LoVo (cell line): ENCODE measurements around the gene FARS2.

Experiments used
- DNase-seq: peaks from one replicate; pipeline ENCODE4 v3.0.0-alpha.2; 2016; ENCODE audit warnings: low spot score

FARS2 gene

DNA sequence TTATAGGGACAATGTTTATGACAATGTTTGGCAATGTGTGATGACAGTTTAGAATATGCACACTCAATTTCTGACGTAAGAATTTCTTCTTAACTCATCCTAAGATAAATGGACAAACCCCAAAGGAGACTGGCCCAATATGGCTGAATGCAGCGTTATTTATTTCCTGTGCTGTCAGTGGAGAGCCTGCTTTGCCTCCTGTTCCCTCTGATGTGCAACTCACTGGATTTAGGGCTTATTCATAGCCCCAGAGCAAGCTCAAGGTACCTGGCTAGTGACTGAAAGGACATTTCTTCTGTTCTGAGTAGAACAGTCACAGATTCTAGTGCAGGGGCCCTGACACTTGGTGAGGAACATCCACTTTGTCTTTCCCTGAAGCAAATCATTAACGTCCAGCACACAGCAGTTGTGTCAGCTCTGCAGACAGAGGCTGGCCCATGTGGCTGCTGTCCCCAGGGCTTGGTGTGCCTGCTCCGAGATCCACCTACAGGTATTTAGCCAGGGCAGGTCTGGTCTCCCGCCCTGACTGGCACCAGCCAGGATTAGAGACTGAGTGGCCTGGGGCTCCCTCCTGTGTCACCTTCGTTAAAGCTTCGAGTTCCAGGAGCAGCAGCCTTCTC, 64.8 kb downstream of the FARS2 start:
- DNase-seq, result no peak

DNA sequence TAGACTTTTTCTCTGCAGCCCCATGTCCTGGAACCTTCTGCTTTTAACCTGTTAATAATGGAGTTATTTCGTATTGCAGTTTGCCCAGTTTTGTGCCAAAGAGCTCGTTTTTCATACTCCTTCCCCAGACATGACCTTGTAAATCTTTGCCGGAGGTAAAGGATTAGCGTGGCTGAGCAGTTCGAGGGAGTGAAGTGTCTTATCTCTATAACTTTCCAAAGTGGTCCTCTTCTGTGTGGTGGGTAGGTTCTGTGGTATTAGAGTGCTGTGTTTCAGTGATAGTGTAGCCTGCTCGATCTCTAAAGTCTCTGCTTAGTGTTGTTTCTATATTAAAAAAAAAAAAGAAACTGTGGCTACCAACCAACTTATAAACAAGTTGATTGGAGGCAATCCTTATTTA, 67.5 kb downstream of the FARS2 start:
- DNase-seq, result no peak

DNA sequence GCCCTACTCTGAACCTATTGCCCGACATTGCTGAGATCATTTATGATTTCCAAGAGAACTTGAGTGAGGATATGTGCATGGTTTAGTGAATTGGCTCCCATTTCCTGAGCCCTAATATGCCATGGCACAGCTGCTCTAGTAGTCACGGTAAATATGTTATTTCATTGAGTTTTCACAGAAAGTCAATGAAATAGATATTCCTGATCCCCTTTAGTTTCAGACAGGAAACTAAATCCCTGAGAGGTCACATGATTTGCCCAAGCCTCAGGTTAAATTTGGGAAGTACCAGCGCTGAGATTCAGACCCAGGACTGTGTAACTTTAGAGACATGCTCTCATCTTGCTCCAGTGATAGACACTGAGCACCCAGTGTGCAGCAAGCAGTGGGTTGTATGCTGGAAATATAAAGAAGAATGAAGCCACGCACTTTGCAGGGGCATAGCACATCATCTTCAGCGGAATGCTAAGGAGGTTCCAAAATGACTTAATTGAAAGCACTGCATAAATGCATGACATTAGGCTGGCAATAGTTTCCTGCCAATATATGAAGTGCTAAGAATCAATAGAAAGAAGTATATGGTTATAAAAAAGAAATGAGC, 70.6 kb downstream of the FARS2 start:
- DNase-seq, result no peak

DNA sequence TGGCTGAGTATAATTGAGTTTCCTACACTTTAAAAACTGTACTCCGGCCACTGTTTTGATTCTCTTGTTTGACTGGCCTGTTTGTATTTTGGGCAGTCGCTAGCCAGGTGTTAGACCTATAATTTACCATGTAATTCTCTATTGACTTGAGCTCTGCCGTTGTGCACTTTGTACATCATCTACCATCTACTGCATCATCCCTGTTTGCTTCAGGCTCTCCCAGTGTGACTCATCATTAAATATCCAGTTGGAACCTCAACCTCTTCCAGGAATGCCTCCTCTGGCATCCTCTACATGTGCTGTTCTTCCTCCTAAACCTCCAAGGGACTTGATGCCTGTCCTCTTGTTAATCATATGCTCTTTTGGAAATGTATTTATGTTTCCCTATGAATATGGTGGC, 72.3 kb downstream of the FARS2 start:
- DNase-seq, result no peak

DNA sequence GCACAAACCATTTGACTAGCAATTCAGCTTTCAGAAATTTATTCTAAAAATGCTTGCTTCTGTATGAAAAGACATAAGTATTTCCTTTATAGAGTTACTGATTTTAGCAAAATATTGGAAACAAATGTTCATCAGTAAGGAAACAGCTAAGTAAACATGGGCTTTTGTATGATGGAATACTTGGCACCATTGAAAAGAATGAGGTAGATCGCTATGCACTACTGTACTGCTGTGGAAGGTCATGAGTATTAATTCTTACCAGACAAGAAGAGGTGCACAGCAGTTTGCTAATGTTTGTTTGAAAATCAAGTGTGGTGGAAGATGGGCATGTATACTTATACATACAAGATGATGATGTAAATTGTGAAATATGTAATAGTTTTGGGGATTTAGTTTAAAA, 73.0 kb downstream of the FARS2 start:
- DNase-seq, result no peak

DNA sequence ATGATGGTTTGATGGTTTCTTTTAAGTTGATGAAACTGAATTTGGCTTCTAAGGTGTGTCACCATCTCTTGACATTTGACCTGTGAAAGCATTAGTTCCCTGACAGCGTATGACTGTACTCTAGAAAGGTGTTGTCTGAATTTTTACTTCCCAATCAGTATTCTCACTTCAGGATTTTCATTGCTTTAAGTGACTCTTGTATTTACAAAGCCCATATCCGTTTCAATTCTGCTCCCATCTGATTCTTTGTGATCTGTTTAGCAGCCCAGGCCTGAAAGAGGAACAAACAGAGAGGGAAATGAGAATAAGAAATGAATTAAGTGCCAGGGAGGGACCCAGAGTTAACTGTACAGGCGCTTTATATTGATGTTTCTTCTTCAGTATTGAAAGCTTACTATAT, 73.7 kb downstream of the FARS2 start:
- no peak for DNase-seq

DNA sequence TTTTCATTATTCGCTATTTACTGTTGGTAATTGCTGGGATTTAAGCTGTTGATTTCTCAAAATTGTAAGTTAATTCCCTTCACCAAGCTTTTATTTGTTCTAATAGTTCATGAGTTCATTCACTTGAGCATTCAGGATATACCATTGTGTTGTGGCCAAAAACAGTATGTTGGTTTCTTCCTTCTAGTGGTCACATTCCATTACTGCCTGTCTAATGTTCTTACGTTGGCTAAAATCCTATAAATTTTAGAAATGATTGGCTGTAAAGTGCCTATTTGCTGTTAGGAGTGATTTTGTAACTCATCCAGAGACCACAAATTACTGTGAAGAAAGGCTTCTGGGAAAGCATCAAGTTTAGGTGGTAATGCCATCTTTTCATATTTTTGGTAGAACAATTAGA, 76.3 kb downstream of the FARS2 start:
- no peak for DNase-seq

DNA sequence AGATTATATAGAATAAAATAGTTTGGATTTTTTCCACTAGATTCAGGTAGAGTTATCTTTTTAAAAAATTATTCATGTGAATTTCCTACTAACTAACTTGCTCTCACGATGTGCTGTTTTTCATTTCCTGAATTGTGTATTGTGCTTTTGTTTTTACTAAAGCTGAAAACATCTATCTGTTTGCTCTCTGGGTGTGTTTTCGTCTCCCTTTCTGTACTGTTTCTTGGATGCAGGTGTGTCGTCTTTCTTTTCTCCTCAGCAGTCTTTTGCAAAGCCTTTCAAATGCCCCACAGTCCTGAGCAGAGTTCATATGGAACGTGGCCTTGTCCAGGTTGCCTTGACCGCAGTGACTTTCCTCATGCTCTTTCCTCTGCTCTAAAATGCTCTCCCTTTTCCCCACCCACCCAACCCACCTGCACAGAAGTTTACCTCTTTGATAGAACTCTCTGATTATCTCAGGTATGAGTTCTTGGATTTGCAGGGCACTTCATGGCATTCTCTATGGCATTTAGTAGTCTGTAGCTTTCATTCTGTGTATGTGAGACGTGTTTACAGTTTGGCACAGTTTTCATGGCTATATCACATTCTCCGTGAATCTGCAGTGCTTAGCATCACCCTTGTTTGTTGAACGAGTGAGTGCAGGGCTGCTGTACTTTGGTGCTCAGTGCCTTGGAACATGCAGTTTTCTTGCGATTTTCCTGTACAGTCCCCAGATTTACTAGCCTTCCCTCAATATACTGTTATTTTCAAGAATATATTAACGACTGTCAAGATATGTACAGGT, 77.1 kb downstream of the FARS2 start:
- no peak for DNase-seq

DNA sequence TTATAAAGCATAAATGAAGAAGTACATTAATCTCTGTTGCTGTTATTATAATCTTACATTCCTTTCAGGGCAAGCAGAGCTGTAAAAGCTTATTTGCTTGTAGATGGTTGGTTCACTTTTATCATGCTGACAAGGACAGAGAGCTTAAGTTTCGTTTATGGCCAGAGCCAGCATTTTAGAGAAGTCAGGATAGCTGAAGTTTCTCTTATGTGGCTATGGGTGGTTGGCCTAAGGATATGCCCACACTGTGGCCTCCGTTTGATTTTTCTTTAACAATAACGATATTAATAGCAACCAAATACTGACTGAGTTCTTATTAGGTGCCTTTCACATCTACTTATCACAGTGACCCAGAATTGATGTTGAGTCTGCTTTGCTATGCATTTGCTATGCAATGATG, 78.5 kb downstream of the FARS2 start:
- no peak for DNase-seq

DNA sequence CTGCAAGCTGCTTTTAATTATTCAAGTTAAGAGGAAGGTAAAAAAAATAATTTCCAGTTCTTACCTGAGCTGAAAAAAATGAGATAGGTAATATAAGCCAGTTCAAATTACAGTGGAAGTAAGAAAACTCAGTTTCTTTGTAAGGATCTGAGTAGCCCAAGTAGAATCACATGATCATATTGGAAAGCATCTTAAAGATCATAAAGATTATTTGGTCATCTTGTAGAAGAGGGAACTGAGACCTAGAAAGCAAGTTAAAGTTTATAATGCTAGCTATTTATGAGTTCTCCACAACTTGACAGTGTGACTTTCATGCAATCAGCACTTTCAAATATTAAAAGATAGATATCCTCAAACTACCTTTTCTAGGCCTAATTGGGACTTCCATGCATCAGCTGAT, 80.5 kb downstream of the FARS2 start:
- no peak for DNase-seq

DNA sequence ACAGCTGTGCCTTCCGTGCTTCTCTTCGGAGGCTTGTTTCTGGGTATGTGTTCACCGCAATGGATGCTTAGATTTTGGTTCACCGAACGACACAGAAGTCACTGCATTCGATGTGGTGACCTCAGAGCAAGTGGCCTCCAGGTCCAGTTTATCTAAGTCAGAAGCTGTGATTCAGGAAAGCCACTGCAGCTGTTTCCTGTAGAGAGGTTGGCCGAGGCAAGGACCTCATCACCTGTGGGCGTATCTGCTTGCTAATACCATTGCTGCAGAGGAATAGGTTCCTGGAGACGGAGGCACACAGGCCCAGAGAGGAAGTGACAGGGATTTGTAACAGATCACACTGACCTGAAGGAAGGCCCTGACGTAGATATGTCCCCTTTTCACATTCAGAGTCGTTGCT, 82.7 kb downstream of the FARS2 start:
- DNase-seq, result no peak

DNA sequence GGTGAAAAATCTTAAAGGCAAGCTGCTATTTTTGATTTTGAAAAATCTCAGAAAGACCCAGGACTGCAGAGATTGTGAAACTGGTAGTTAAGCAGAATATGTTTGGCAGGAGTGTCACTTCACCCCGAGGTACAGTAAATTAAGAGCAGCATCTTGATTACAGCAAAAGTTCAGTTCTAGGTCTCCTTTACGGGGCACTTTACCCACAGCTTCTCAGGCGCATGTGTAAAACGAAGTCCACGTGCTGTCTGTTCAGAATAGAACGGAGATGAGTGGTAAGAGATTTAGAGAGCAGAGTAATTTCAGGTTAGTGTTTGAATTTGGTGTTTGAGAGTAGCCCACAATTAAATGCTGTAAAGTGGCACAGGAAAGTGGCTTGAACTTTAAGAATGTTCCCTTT, 84.0 kb downstream of the FARS2 start:
- no peak for DNase-seq

DNA sequence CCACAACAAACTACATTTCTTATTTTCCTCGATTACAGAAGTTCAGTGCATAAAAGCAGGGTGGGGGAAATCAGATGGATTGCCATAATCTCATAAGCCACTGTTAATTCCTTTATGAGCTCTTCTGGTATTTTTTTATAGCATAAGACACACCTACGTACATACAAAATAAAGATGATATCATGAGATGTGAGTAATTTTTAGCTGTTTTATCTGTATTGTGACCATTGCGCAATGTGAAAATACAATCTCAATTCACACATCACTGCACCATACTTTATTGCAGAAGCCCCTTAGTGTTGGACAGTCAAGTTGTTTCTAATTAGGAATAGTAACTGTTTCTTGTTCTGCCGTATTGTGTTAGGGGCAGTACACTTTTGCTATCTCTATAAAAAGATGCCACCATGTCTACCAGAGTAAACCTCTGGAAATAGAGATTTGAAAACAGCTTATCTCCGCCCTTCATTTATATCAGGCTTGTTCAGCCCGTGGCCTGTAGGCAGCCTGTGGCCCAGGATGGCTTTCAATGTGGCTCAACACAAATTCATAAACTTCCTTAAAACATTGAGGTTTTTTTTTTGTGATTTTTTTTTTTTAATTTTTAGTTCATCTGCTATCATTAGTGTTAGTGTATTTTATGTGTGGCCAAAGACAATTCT, 90.4 kb downstream of the FARS2 start:
- DNase-seq, result peak; percentile 34

DNA sequence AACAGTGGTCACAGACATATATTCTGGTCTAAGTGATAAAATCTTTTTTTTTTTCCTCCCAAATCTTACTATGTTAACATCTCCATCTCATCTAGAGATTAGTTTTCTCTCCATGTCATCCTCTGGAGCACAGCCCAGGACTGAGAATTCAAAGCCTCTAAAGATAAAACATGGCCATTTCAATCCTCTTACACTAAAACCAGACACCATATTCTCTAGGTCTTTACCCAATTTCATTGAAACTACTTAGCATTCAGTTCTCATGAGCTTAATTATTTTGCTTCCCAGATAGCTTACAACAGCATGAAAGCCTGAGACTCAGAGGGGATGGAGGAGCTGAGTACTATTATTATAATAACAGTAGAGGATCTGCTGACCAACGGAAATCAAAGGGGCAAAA, 92.7 kb downstream of the FARS2 start:
- no peak for DNase-seq

DNA sequence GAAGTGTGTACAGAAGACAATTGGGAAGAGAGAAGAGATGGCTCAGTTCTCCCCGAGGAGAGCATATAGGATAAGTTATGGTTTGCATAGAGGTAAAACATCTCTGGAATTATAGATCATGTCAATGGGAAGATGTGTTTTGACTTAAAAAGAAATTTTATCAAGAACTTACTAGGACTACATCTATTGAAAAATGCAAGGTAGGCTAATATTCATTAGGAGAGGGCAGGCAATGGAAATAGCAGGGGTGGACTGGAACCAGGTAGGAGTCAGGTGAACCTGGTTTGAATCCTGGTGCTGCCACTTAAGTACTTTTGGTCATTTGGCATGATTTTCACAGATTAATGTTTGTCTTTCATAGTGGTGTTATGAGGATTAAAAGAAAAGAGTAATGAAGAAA, 96.2 kb downstream of the FARS2 start:
- DNase-seq, result no peak

DNA sequence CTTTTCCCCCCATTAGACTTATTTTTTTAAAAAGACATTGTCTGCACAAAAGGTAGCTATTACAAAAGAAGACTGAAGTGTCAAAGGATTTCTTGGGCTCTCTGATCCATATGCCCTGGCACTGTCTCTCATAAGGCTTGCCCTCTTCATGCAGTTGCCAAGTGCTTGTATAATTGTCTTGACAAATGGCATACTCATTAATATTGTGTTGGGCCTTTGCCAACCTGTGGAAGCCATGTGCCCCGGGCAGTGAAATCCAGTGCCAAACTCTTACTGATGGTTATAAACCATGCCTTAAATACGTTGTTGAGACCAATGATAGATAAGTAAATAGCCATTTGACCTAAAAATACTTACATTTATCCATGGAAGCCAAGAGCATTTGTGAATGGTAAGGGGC, 98.1 kb downstream of the FARS2 start:
- DNase-seq, result no peak

DNA sequence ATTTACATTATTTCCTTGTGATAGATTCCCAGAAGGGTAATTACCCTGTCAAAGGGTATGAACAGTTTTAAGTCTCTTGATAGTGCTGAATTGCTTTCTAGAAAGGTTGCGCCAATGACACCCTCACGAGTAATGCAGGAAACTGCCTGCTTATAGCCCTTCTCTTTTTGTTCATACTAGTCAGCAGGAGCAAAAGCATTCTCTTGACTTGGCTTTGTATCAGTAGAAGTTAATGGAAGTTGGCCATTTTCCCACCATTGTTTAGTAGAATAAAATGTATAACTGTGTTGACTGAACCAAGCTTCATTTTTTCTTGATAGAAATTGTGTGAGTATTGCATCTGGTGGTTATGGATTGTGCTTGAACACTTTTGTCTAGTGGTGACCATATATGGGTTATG, 100.1 kb downstream of the FARS2 start:
- no peak for DNase-seq

DNA sequence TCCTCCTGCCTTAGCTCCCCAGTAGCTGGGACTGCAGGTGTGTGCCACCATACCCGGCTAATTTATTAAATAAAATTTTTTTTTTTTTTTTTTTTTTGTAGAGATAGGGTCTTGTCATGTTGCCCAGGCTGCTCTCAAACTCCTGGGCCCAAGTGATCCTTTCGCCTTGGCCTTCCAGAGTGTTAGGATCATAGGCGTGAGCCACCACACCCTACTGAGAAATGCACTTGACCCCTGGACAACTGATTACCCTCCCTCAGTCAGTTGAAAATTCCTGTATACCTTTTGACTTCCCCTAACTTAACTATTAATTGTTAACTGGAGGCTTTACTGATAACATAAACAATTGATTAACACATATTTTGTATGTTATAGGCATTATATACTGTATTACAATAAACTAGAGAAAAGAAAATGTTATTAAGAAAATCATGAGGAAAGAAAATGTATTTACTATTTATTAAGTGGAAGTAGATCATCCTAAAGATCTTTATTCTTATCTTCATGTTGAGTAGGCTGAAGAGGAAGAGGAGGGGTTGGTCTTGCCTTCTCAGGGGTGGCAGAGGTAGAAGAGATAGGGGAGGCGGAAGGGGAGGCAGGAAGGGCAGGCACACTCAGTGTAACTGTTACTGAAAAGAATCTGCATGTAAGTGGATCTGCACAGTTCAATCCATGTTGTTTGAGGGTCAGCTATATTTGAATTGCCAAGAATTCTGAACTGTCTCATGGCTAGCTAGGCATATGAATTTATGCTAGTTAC, 104.3 kb downstream of the FARS2 start:
- DNase-seq, result peak; percentile 31

DNA sequence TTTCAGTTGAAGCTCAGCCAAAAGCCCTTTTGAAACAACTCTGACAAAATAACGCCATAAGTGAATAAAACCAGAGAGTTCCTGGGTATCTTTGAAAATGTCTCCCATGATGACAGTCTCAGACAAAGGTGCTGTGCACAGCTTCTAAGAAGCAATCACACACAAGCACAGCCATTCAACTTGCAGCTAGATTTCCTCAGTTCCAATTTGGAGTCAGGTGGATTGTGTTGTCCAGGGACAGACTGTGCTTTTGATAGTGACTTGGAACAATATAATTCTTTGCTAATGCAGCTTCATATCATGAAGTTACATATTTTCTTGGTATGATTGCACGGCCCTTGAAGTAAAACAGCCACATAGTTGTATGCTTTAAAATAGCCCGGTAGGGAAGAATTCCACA, 105.6 kb downstream of the FARS2 start:
- DNase-seq, result no peak

DNA sequence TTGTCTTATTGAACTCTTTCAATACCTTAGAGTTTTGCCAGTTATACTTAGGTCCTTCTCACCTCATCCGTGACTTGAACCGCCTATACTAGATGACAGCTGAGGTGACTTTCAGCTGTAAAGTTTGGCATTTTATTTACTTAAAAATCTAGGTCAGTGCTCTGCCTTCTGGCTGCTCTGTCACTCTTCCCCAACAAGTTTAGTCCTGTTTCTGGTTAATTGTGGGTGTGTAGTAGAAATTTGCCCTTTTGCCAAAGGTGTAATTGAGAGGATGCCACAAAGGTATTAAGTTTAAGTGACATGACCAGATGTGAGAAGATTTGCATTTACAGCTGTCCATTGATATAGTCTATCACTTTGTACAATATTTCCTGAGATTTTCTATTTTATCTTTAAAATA, 106.2 kb downstream of the FARS2 start:
- no peak for DNase-seq

DNA sequence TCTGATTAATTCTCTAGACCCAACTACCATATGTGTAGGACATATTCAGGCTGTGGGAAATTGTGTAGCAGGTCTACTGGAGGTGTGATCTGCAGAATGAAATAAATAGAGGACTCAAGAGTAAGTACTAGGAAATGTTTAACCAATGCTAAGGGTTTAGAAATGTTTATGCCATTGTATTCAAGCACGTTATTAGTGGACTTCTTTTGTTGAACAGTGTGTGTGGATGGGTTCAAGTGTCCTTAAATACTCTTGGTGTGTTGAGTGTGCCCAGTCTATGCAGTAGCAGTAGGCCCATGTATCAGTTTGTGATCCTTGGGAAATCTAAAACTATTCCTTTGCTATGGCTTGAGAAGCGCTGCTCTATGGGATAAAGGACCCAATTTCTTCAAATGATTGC, 112.1 kb downstream of the FARS2 start:
- DNase-seq, result no peak

DNA sequence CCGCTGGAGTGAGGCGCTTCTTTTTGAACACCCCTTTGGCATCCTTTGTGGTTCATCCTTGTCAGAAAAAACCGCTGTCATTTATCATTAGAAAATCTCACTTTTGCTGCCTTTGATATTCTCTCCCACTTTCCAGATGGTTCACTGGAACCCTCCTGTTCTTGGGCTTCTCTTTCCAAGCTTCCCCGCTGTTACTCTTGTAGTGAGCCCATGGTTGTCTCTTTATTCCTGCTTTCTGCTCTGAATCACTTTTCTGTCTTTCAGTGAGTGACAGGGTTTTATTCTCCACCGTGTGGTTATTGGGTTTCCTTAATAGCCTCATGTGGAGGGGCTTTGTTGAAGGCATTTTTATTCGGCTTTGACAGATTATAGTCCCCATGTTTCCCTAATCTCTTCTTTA, 117.0 kb downstream of the FARS2 start:
- no peak for DNase-seq
